NT2/D1 (cell line): ENCODE measurements around the gene PNPLA4.

Experiments
- SUZ12 ChIP-seq: IDR thresholded peaks from 2 replicates; pipeline ENCODE4 v1.6.1; 2011; ENCODE audit not compliant: insufficient read length, insufficient read depth; ENCODE audit errors: extremely low read depth
- YY1 ChIP-seq: IDR thresholded peaks from 2 replicates; pipeline ENCODE4 v1.6.1; 2011; ENCODE audit not compliant: insufficient read length, insufficient read depth
- ZNF274 ChIP-seq: IDR thresholded peaks from 2 replicates; pipeline ENCODE4 v1.6.1; 2011; ENCODE audit warnings: mild to moderate bottlenecking, low read depth, low read length

DNA sequence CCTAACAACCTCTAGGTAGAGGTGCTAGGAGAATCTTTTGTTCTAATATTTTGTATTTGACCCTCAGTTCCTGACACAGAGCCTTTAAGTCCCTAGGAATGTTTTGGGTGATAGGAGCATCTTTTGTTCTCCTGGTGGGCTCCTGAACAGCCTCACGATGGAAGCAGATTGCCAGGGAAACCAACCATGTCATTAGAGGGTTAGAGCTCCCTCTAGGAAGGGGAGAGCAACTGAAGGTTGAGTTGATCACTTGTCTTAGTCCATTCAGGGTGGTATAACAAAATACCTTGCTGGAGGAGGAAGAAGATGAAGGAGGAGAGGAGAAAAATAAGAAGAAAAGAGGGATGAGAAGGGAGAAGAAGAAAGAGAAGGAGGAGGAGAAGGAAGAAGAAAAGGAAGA is 75.0 kb downstream of the PNPLA4 start:
- TF ChIP-seq ZNF274 = no peak
- TF ChIP-seq YY1 = no peak
- TF ChIP-seq SUZ12 = no peak
